HEK293 (cell line): ENCODE results near the gene MDP1.

Experiments used
- KLF1 ChIP-seq: fragments of 450-650 bp; formaldehyde crosslinking; IDR thresholded peaks from 2 replicates; pipeline ENCODE4 v1.5.1; 2016; ENCODE audit warnings: missing biosample characterization, missing genetic modification characterization
- ZNF10 ChIP-seq: fragments of 450-650 bp; formaldehyde crosslinking; IDR thresholded peaks from 2 replicates; pipeline ENCODE4 v1.5.1; 2017; ENCODE audit warnings: missing biosample characterization, missing genetic modification characterization
- ZNF140 ChIP-seq: fragments of 450-650 bp; formaldehyde crosslinking; IDR thresholded peaks from 2 replicates; pipeline ENCODE4 v1.5.1; 2016; ENCODE audit warnings: missing biosample characterization, missing genetic modification characterization
- ZNF239 ChIP-seq: fragments of 450-650 bp; formaldehyde crosslinking; IDR thresholded peaks from 2 replicates; pipeline ENCODE4 v1.5.1; 2016; ENCODE audit warnings: missing biosample characterization, missing genetic modification characterization
- ZNF302 ChIP-seq: fragments of 450-650 bp; formaldehyde crosslinking; IDR thresholded peaks from 2 replicates; pipeline ENCODE4 v1.5.1; 2016; ENCODE audit warnings: missing biosample characterization, missing genetic modification characterization, low read depth
- TF ChIP-seq, protein P1 (sequence below): fragments of 450-650 bp; formaldehyde crosslinking; IDR thresholded peaks from 2 replicates; pipeline ENCODE4 v1.5.1; 2016; ENCODE audit warnings: missing biosample characterization, missing genetic modification characterization
- TF ChIP-seq, protein P2 (sequence below): fragments of 450-650 bp; formaldehyde crosslinking; IDR thresholded peaks from 2 replicates; pipeline ENCODE4 v1.5.1; 2016; ENCODE audit warnings: missing biosample characterization, missing genetic modification characterization, low read depth

GRCh38 chr14:24234095-24235005 is 18.5 kb upstream of the MDP1 start:
- TF ChIP-seq, protein P1, sequence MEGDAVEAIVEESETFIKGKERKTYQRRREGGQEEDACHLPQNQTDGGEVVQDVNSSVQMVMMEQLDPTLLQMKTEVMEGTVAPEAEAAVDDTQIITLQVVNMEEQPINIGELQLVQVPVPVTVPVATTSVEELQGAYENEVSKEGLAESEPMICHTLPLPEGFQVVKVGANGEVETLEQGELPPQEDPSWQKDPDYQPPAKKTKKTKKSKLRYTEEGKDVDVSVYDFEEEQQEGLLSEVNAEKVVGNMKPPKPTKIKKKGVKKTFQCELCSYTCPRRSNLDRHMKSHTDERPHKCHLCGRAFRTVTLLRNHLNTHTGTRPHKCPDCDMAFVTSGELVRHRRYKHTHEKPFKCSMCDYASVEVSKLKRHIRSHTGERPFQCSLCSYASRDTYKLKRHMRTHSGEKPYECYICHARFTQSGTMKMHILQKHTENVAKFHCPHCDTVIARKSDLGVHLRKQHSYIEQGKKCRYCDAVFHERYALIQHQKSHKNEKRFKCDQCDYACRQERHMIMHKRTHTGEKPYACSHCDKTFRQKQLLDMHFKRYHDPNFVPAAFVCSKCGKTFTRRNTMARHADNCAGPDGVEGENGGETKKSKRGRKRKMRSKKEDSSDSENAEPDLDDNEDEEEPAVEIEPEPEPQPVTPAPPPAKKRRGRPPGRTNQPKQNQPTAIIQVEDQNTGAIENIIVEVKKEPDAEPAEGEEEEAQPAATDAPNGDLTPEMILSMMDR (tag by site-specific recombination), result 0 out of 2 replicates have a peak, but pooled peaks have one; percentile 23
- TF ChIP-seq ZNF140 (tag by site-specific recombination), result no peak
- TF ChIP-seq ZNF239 (tag by site-specific recombination), result no peak
- no peak for TF ChIP-seq ZNF10 (tag by site-specific recombination)
- TF ChIP-seq KLF1 (tag by site-specific recombination), result no peak
- TF ChIP-seq, protein P2, sequence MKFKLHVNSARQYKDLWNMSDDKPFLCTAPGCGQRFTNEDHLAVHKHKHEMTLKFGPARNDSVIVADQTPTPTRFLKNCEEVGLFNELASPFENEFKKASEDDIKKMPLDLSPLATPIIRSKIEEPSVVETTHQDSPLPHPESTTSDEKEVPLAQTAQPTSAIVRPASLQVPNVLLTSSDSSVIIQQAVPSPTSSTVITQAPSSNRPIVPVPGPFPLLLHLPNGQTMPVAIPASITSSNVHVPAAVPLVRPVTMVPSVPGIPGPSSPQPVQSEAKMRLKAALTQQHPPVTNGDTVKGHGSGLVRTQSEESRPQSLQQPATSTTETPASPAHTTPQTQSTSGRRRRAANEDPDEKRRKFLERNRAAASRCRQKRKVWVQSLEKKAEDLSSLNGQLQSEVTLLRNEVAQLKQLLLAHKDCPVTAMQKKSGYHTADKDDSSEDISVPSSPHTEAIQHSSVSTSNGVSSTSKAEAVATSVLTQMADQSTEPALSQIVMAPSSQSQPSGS, result no peak
- TF ChIP-seq ZNF302 (tag by site-specific recombination), result no peak
